OCI-LY7 (cell line): Measurements from ENCODE around the gene TECTA.

ENCODE experiments used
- EZH2phosphoT487 ChIP-seq: fragments of 200-600 bp; sonication (generic); IDR thresholded peaks from 2 replicates; pipeline ENCODE4 v1.6.1; 2018; ENCODE audit warnings: low read depth, borderline replicate concordance, mild to moderate bottlenecking, mixed run types, antibody characterized with exemption, low read length, moderate library complexity, mixed read lengths
- TF ChIP-seq, protein P1 (sequence below): fragments of 200-600 bp; sonication (generic); conservative IDR thresholded peaks from 2 replicates; pipeline ENCODE4 v1.5.1; 2014; ENCODE audit warnings: mild to moderate bottlenecking, antibody characterized with exemption, low read length, moderate library complexity, mixed read lengths

DNA sequence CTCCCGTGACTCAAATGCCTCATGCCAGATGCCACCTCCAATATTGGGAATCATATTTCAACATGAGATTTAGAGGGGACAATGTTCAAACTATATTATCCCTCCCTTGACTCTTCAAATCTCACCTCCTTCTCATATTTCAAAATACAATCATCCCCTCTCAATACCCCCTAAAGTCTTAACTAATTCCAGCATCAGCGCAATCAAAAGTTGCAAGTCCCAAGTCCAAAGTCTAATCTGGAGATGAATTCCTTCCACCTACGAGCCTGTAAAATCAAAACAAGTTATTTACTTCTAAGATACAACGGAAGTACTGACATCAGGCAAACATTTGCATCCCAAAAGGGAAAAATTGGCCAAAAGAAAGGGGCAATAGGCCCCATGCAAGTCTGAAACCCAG, 124.3 kb downstream of the TECTA start:
- TF ChIP-seq, protein P1, sequence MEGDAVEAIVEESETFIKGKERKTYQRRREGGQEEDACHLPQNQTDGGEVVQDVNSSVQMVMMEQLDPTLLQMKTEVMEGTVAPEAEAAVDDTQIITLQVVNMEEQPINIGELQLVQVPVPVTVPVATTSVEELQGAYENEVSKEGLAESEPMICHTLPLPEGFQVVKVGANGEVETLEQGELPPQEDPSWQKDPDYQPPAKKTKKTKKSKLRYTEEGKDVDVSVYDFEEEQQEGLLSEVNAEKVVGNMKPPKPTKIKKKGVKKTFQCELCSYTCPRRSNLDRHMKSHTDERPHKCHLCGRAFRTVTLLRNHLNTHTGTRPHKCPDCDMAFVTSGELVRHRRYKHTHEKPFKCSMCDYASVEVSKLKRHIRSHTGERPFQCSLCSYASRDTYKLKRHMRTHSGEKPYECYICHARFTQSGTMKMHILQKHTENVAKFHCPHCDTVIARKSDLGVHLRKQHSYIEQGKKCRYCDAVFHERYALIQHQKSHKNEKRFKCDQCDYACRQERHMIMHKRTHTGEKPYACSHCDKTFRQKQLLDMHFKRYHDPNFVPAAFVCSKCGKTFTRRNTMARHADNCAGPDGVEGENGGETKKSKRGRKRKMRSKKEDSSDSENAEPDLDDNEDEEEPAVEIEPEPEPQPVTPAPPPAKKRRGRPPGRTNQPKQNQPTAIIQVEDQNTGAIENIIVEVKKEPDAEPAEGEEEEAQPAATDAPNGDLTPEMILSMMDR: no peak
- TF ChIP-seq EZH2phosphoT487: no peak
